Embryonic facial prominence (tissue), 1 donor: ENCODE measurements around the gene LDB2.
A peak's percentile ranks its signal among the peaks of the same experiment; 100 is the strongest.

Source experiments
- DNase-seq: peaks from one replicate; pipeline ENCODE4 v3.0.0-alpha.2; 2016; ENCODE audit errors: extremely low spot score

The LDB2 gene

GRCh38 chr4:16802044-16802443, 96.4 kb downstream of the LDB2 start:
- no peak for DNase-seq

DNA sequence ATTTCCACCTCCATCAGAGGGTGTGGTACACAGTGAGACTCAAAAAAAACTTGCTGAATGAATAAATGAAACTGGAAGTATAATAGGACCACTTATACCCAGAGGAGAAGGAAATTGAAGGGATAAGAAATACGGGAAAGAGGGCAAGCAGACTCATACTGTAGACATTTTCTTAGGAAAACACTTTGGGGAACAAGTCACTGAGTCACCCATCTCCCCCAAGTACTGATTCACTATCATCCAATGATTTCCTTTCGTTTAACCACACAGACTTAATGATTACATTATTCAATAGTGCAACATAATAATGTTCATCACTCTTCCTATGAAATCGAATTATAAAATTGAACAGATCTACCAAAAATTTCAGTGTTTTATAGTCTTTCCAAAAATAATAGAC, 97.1 kb downstream of the LDB2 start:
- no peak for DNase-seq

DNA sequence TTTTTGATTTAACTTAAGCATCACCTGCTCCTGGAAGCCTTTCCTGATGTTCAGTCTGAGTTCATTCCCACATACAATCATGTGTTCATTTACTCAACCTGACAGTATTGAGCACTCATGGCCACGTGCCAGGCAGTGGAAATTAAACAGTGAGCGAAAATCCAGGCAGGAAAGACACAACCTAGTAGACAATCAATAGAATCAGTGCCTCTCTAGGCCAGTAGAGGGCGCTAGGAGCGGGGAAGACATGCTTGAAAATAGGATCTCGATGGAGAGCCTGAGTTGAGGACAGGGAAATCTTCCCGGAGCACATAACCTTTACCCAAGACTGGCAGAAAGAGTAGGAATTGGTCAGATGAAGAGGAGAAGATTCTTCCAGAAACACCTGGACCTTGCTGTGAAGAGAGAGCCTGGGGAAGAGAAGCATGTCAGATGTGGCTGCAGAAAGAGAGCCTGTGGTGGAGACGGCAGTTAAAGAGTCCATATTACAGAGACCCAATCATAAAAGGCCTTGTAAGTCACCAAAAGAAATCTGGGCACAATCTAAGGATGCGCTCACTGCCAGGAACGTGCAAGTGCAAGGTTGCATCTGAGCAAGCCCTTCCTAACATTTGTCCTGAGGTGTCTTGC, 103.5 kb downstream of the LDB2 start:
- DNase-seq = no peak

- no peak for DNase-seq
Measured at GRCh38 chr4:16791460-16791859, 107.0 kb downstream of the LDB2 start.

GRCh38 chr4:16790508-16790907, 107.9 kb downstream of the LDB2 start:
- no peak for DNase-seq

DNA sequence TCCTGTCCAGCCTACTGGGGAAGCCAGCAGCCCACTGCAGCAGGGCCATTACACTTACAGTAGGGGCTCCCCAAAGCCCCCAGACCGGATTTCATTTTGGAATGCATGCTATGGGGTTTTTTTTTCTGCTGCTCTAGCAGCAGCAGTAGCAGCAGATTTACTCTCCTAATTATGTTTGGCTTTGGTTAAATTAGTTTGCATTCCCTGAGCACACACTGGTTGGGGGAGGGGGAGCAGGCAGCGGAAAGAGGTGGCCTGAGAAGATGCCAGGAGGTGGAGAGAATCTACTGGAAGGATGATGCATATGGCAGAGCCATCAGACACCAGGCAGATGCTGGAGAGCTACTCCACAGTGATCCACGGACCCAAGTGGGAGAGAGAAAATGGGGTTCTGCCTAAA, 109.6 kb downstream of the LDB2 start:
- DNase-seq = no peak

DNA sequence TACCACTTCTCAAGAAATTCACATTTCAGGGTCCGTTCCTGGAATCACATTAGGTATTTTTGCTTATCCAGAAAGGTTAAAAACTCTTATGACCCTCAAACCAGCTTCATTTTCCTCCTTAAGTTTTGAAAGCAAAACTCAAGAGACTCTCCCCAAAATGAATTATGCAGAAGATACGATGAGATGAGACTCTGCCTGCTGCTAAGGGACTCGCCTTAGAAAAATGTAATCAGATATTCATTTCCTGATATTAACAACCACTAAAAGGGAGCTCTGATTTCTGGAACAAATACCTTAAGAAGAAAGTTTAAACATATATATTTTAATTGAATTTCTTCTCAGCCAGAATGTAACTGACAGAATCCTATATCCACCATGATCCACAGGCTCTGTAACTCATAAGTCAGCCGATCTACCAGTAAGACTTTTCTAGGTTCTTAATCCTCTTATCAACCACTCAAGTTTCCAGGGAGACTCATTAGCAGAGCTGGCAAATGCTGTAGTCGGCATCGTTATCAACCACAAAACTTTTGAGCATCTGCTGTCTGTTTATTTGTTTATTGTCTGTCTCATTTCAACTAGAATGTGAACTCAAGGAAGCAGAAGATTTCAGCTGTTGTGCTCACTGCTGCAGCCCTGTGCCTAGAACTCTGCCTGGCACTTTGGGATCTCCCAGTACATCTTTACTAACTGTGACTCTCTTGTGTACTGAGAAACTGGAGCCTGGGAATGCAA, 112.5 kb downstream of the LDB2 start:
- no peak for DNase-seq

GRCh38 chr4:16783119-16783518, 115.3 kb downstream of the LDB2 start:
- DNase-seq = no peak

- DNase-seq = no peak
Measured at GRCh38 chr4:16779028-16779675, 119.3 kb downstream of the LDB2 start.

- DNase-seq = no peak
Measured at GRCh38 chr4:16777726-16778125, 120.7 kb downstream of the LDB2 start.

GRCh38 chr4:16775411-16776154, 122.9 kb downstream of the LDB2 start:
- DNase-seq = no peak

GRCh38 chr4:16772366-16772850, 126.0 kb downstream of the LDB2 start:
- no peak for DNase-seq

DNA sequence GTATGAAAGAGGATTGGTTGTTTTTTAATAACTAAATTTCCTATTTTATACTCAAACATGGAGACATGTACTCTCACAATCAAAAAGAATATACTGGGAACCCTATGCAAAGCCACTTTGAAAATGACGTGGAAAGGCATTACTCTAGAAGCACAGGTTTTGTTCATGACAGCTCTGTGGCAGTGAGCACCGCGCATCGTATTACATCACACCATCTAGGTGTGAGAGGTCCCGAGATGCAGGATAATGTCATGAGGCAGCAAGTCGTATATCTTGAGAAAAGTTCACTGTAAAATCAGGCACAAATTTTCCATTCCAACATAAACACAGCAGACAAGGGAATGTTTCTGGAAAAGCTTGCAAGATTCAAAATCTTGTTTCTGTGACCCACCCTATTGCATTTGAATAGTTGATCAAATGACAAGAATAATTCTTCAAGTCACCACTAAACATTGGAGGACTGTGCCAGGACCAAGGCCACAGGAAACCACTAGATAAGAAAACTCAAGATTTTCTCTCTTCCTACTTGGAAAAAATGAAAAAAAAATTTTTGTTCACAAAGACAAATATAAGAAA, 127.6 kb downstream of the LDB2 start:
- no peak for DNase-seq

DNA sequence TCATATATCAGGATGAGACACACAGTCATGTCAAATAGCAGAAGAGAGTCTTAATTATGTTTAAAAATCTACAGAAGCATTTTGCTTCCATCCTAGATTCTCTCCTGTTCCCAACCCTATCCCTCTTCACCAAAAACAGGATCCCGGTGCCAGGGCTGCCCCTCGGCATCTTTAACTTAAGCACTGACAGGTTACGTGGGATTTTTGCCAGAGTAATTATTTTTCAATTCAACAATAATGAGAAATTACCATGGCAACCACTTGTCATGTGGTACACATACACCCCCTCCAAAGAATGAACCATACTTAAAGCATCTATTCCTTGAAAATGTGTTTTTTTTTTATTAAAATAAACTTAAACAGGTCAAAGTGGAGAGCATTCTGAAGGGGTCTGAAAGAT, 130.6 kb downstream of the LDB2 start:
- no peak for DNase-seq

- DNase-seq = no peak
Measured at GRCh38 chr4:16767251-16767650, 131.2 kb downstream of the LDB2 start.

DNA sequence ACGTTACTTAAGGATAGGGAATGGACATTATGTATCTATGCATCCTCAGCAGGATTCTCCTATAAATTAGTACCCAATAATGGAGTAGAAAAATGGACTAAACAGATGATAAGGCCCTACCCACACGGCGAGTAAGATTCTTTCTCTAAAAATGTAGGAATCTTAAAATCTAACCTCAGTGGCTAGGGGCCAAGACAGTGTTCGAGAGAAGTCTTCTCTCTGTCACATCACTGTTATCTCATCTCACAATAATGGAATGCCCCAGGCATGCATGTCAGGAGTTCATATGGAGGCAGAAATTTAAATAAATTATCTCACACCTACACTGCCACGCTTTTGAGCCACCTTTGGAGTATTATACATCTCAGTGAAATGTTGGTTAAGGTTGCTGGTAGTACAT, 132.9 kb downstream of the LDB2 start:
- no peak for DNase-seq

GRCh38 chr4:16764622-16765021, 133.8 kb downstream of the LDB2 start:
- no peak for DNase-seq

DNA sequence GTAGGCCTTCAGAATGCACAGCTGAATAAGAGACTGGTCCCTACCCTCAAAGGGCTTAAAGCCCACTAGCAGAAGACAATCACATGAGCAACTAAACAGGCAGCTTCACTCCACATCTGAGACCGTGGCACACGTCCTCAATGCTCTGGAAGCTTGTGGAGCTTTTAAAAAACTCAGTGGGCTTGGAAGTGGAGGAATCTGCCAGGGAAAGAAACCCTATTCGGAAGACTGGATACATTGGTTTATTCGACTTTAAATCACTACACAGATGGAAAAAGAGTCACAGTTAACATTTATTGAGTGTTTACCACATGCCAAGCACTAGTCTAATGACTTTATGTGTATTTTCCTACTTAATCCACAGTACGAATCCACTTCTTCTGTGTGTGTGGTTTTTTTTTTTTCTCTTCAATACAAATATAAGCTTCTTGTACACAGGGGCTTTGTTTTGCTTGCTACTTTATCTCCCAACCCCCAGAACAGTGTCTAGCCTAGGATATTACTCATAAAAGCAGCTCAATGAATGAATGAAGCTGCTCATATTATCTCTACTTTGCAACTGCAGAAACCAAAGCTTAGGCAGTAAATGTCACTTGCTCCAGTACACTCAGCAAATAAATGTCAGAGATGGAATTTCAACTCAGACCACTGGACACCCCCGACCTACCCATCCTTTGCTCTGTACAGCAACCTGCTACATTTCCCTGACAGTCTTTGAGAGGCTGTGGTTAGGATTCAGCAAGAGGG, 137.7 kb downstream of the LDB2 start:
- DNase-seq = no peak

DNA sequence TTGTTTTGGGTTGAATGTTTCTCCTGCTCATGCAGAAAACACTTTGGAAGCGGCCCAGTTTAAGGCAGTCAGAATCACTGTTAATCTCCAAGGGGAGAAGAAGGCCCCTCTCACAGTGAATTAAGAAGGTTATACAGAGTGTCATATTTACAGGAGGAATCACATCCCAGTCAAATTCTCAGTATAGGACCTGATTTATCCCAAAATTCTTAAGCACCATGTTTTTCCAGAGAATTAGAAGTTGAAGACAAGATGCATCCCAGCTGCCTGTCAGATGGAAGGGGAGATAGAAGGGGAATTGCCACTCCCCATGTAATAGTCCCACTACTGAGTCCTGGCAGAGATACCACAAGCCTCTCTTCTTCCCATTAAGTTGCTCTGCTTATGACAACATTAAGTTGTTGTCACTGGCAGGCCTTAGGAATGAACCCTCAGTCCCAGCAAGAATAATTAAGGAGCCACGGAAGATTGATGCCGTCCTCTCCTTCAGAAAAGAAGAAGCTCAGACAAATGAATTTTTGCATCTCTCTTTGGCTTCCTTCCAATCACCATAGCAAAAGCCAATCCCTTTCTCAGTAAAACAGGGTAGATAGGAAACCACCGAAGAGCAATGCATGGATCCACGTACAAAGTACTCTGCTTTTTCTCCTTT, 138.4 kb downstream of the LDB2 start:
- DNase-seq = peak; percentile 12

GRCh38 chr4:16758816-16759215, 139.6 kb downstream of the LDB2 start:
- DNase-seq = no peak

DNA sequence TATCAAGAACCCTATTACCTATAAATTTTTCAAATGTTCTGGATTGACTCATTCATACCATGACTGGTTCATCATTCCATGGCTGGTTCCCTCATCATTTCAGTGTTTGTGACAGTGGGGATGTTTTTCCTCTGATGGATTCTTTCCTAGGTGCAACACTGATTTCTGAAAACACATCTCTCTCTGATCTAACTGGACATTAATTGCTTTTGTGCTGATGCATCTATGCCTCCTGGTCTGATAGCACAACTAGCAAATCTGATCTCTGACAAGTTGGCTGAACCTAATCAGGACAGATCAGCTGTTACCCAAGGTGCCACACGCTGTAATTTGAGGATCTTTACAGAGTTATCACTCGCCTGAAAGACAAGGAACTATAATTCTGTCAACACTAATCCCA, 140.2 kb downstream of the LDB2 start:
- no peak for DNase-seq
